Breast epithelium (tissue), 3 donors: ENCODE data around the gene GGPS1.

Experiments used
- CTCF ChIP-seq, 3 donors: fragments of 450-650 bp; IDR thresholded peaks; one replicate each; pipeline ENCODE4 v1.5.1; 2016 to 2017; ENCODE audit warnings: antibody characterized with exemption in 3 of 3, mild to moderate bottlenecking in 3 of 3, moderate library complexity in 3 of 3
- POLR2A ChIP-seq: fragments of 450-650 bp; IDR thresholded peaks from one replicate; pipeline ENCODE4 v1.6.1; 2016; ENCODE audit warnings: antibody characterized with exemption, mild to moderate bottlenecking, moderate library complexity
- POLR2AphosphoS5 ChIP-seq, 3 donors: sonication (generic); formaldehyde crosslinking; IDR thresholded peaks; one replicate each; pipeline ENCODE4 v1.6.1; 2017; ENCODE audit warnings: antibody characterized with exemption in 3 of 3

GRCh38 chr1:235315173-235315572, 13.2 kb upstream of the GGPS1 start:
- TF ChIP-seq CTCF (IDR thresholded peaks at IDR 0.05) (no peak), POLR2A (no peak), POLR2AphosphoS5 (IDR thresholded peaks at IDR 0.05) (no peak)
